Mucosa of rectum (tissue), 2 donors: ENCODE measurements around the gene DCTN4.

Source experiments
- H3K27ac ChIP-seq, 2 donors: one replicate each; pipeline ENCODE4 v1.7.0; 2013; ENCODE audit warnings: inconsistent platforms in 2 of 2, low read depth in 2 of 2, low read length in 2 of 2
- H3K27me3 ChIP-seq, 2 donors: one replicate each; pipeline ENCODE4 v1.7.0; 2013; ENCODE audit warnings: low read length in 2 of 2; ENCODE audit not compliant: control insufficient read depth in 2 of 2, insufficient read depth in 2 of 2
- H3K36me3 ChIP-seq, 2 donors: one replicate each; pipeline ENCODE4 v1.7.0; 2013; ENCODE audit warnings: low read length in 2 of 2; ENCODE audit not compliant: control insufficient read depth in 2 of 2, insufficient read depth in 2 of 2
- H3K4me1 ChIP-seq, 2 donors: one replicate each; pipeline ENCODE4 v1.7.0; 2013; ENCODE audit warnings: low read length in 2 of 2, mild to moderate bottlenecking in 1 of 2; ENCODE audit not compliant: control insufficient read depth in 2 of 2, insufficient read depth in 2 of 2
- H3K4me3 ChIP-seq, 2 donors: one replicate each; pipeline ENCODE4 v1.7.0; 2013; ENCODE audit warnings: low read length in 2 of 2
- H3K9ac ChIP-seq, 2 donors: one replicate each; pipeline ENCODE4 v1.7.0; 2013; ENCODE audit warnings: low read length in 2 of 2, low read depth in 1 of 2, mild to moderate bottlenecking in 1 of 2
- H3K9me3 ChIP-seq, 2 donors: one replicate each; pipeline ENCODE4 v1.7.0; 2013; ENCODE audit warnings: low read length in 2 of 2; ENCODE audit not compliant: control insufficient read depth in 2 of 2
- donor health status: healthy.
- donor health status: Normal muscosa, but diverticular disease.

The DCTN4 gene

DNA sequence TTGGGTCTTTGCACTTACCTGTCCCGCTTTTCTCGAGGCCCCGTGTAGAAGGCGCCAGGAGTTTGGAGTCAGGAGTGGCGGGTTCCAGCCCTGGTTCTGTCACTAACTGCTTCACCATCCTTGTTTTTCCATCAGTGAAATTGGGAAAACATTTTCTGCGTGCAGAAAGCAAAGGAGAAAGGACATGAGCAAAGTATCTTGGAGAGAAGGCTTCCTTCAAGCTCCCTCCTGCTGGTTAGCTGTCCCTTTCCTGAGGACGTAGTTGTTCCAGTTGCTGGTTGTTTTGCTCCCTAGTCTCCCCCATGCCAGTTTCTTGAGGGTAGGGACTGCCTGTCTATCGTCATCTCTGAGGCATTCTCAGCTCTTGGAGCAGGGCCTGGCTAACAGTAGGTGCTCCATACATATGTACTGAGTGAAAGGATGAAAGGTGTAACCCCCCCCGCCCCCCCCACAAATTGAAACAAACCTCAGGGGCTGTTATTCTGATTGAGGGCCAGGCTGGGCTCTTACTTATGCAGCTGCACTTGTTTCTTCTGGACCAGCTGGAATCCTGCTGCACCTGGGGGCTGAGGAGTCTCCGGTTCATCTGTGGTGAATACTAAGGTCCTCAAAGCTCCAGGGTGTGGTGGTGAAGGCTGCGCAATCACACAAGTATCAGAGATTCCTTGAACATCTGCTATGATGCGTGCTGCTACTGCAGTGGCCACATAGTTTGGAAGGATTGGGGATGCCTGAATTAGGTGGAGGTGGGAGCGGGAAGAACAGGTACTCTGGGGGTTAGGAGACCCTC lies 20.8 kb upstream of the DCTN4 start:
- Histone ChIP-seq H3K27ac (peak overlapping the region; percentile 84 to 86), H3K4me1 (peaks cover 47 to 49% of the 10 kb centered on the region in 2 donors), H3K4me3 (peak overlapping the region; percentile 79 to 89), H3K27me3 (no peaks in the 10 kb centered on the region), H3K9me3 (no peaks in the 10 kb centered on the region), H3K36me3 (no peaks in the 10 kb centered on the region), H3K9ac (peak overlapping the region; percentile 85)

DNA sequence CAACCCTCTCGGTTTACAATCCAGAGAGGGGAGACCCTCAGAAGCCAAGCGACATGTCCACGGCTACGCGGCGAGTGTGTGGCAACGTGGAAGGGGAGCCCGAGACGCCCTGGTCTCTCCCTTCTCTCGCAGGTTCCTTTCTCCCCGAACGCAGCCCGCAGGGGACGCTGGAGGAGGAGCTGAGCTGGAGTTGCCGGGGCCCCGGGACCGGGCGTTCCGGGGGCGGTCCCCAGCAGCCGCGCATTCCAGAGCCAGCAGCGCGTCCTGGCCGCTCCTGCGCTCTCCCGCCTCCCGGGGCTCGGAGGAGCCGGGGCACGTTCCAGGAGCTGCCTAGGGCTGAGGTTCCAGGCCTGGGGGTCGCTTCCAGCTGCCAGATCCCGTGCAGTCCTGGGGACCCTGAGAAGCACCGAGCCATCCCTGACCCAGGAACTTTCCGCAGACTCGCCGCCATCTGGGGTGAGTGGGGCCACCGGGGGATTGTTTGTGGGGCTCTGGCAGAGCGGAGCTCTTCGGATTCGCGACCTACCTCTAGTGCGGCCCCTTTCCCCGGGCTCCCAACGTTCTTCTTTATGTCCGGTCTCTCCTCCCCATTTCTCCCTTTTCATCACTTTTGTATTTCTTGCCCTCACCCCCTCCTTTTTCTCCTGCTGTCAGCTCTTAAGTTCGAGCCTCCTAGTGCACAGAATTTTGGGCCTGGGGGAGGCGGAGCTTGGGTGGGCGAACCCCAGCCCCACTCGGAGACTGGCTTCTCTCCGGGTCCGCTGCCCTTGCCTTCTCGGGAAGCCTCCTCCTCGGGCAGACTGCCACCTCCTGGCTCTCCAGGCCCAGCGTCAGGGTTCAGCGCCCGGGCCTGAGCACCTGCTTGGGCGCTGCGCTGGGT lies 19.9 kb upstream of the DCTN4 start, which contains the start of gene SMIM3:
TSS of gene SMIM3 (plus strand) at position 241 of the 880 bp plus-strand sequence. CDS start 16,684 bp downstream, outside the sequence.
- no peaks in the 10 kb centered on the region for H3K27me3 ChIP-seq
- peak within 1 kb of the TSS; percentile 84 to 86 for H3K27ac ChIP-seq
- no peaks in the 10 kb centered on the region for H3K36me3 ChIP-seq
- H3K4me1 ChIP-seq, result peaks cover 41 to 49% of the 10 kb centered on the region in 2 donors
- peak within 1 kb of the TSS; percentile 85 for H3K9ac ChIP-seq
- no peaks in the 10 kb centered on the region for H3K9me3 ChIP-seq
- peak within 1 kb of the TSS; percentile 79 to 89 for H3K4me3 ChIP-seq

DNA sequence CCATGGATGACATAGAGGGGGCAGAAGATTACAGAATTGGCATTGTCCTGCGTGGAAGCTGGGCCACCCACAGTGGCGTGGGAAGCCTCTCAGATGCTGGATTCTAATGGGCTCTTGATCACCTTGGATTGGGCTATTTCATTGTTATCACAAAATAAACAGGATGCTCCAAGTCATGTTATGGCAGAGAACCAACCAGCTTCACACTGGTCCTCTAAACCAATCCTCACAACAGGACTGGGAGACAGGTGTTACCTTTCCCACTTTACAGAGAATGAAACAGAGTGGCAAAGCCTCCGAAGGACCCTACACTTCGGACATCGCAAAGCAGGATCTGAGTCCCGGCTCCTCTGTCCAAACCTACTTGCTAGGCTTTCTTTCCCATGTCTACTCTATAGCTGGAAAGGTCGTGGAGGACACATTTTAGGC lies 19.3 kb upstream of the DCTN4 start:
- H3K27me3 ChIP-seq, result no peaks in the 10 kb centered on the region
- H3K27ac ChIP-seq, result peak overlapping the region; percentile 84 to 86
- H3K4me3 ChIP-seq, result peak overlapping the region; percentile 79 to 89
- no peaks in the 10 kb centered on the region for H3K9me3 ChIP-seq
- no peaks in the 10 kb centered on the region for H3K36me3 ChIP-seq
- H3K4me1 ChIP-seq, result peaks cover 37 to 45% of the 10 kb centered on the region in 2 donors
- peak overlapping the region; percentile 85 for H3K9ac ChIP-seq

DNA sequence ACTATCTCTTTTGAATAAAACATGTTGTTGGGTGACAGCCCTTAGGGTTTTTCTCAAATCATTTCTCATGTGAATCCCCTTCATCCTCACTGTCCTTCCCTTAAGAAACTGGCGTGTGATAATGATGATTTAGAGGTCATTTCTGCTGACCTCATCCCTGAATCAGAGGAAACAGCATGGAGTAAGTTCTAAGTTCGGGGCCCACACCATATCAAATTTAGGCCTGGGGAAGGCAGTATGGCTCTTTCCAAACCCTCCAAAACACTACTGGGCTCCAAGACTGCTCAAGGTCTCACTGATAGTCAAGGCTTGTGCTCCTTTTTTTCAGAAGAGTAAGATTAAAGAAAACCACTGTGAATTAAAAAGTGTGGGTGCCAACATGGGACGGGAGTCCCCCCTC lies 18.9 kb upstream of the DCTN4 start:
- Histone ChIP-seq H3K27ac (peak overlapping the region; percentile 84 to 86), H3K9me3 (no peaks in the 10 kb centered on the region), H3K27me3 (no peaks in the 10 kb centered on the region), H3K36me3 (no peaks in the 10 kb centered on the region), H3K4me1 (peaks cover 33 to 41% of the 10 kb centered on the region in 2 donors), H3K9ac (peak overlapping the region in 1 of 2 donors; percentile 85), H3K4me3 (peak overlapping the region in 1 of 2 donors; percentile 89)

DNA sequence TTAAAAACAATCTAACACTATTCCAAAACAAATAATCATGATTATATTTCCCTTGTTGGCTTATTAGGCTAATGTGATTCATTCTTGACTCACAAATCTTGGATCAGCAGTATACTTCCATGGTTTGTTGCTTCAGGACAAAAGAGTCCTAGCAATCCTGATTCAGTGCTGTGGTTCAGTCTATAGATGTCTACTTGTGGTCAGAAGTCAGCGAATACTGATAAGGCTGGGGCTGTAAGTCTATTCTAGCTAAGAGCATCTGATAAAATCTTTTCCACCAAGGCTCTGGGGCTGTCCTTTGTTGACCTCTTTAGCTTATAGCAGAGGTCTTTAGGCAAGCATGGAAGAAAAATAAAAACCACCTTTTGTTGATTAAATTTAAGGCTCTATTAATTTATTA lies 15.3 kb upstream of the DCTN4 start:
- Histone ChIP-seq H3K9ac (no peak overlapping the region), H3K9me3 (no peaks in the 10 kb centered on the region), H3K36me3 (no peaks in the 10 kb centered on the region), H3K27ac (no peak overlapping the region), H3K27me3 (no peaks in the 10 kb centered on the region), H3K4me1 (peaks cover 3 to 6% of the 10 kb centered on the region in 2 donors), H3K4me3 (no peak overlapping the region)

DNA sequence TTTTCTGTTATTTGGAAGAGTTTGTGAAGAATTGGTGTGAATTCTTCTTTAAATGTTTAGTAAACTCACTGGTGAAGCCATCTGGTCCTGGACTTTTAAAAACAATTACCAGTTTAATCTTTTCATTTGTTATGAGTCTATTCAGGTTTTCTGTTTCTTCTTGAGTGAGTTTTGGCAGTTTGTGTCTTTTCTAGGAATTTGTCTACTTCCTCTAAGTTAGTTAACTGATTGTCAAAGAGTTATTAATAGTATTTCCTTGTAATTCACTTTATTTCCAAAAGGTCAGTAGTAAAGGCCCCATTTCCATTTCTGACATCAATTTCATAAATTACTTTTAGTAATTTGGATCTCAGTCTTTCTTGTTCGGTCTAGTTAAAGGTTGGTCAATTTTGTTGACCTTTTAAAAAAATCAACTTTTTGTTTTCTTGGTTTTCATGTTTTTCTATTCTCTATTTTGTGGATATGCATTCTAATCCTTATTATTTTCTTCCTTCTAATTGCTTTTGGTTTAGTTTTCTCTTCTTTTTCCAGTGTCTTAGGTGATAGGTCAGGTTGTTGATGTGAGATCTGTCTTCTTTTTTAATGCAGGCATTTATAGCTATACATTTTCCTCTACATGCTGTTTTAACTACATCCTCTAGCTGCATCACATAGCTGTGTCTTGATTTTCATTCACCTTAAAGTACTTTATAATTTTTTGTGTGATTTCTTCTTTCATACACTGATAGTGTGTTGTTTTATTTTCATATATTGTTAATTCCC lies 12.4 kb upstream of the DCTN4 start:
- Histone ChIP-seq H3K9me3 (no peaks in the 10 kb centered on the region), H3K9ac (no peak overlapping the region), H3K27me3 (no peaks in the 10 kb centered on the region), H3K36me3 (no peaks in the 10 kb centered on the region), H3K4me3 (no peak overlapping the region), H3K27ac (no peak overlapping the region), H3K4me1 (no peaks in the 10 kb centered on the region)

DNA sequence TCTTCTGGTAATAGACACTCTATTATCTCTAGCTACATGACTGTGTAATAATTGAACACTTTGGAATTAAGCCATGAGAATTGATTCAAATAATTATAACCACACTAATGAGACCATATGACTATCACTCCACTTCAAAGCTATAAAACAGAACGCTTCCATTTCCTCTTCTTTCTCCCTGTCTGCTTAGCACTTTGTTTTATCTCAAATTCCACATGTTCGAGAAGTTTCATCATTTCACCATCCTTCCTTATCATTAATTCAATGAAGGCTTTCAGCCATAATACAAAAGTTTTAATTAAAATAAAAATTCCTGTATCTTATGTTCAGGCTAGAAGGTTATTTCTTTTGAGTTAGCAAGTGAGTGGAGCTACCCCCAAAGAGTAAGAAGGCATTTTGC lies 7.4 kb upstream of the DCTN4 start:
- H3K27me3 ChIP-seq, result no peaks in the 10 kb centered on the region
- no peaks in the 10 kb centered on the region for H3K4me1 ChIP-seq
- H3K9me3 ChIP-seq, result no peaks in the 10 kb centered on the region
- H3K36me3 ChIP-seq, result no peaks in the 10 kb centered on the region
- H3K9ac ChIP-seq, result no peak overlapping the region
- no peak overlapping the region for H3K4me3 ChIP-seq
- no peak overlapping the region for H3K27ac ChIP-seq

DNA sequence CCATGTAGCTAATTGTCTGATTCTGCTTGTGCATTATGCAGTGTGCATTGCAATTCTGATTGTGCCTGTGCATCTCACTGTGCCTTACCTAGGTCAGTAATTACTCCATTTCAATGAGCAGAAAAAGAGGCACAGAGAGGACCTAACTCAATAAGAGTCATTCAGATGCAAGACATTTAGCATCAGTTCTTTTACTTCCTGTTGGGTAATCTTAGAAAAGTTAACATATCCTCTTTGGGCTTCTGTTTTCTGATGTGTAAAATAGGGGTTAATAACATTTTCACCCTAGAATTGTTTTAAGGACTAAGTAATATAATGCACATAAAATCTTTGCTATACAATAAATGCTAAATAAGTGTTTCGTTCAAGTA lies 7.0 kb upstream of the DCTN4 start:
- no peaks in the 10 kb centered on the region for H3K36me3 ChIP-seq

DNA sequence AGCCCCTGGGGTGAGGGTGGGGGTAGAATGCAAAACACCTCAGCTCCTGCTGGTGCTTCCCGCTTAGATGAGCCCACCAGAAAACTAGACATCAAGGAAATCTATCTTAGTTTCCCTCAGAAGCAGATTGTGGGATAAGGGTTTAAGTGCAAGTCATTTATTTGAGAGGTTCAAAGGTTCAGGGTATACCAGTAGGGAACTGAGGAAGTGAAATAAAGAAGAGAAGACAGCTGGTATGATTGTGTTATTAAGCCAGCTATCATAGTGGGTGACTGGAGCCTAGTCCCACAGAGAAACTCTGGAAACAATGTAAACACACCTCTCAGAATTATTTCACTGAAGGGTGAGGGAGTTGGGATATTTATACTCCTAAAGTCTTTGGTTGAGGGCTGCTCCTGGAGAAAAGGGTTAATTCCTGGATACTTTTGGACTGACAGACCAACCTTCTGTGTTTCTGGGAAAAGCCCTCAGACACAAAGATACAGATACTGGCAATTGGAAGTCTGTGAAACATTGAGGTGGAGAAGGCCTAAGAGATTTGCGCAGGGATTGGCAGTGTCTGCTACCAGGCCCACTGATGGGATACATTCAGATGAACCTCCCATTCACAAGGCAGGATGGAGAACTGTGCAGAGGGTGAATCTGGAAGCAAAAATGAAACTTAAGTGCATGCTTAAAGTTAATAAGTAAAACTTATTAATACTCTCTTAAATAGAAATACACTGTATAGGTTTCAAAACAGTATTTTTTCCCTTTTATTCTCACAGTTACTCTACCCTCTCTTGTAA lies 6.4 kb upstream of the DCTN4 start:
- H3K27ac ChIP-seq, result peak overlapping the region in 1 of 2 donors; percentile 56
- no peaks in the 10 kb centered on the region for H3K9me3 ChIP-seq
- H3K4me3 ChIP-seq, result no peak overlapping the region
- no peak overlapping the region for H3K9ac ChIP-seq
- H3K27me3 ChIP-seq, result no peaks in the 10 kb centered on the region
- no peaks in the 10 kb centered on the region for H3K4me1 ChIP-seq
- H3K36me3 ChIP-seq, result no peaks in the 10 kb centered on the region

More for the DNA sequence above, 7.0 kb upstream of the DCTN4 start:
- Histone ChIP-seq H3K9ac (no peak overlapping the region), H3K27me3 (no peaks in the 10 kb centered on the region), H3K27ac (no peak overlapping the region), H3K4me1 (no peaks in the 10 kb centered on the region), H3K9me3 (no peaks in the 10 kb centered on the region), H3K4me3 (no peak overlapping the region)
